PC-9 (cell line): Measurements from ENCODE around the gene TIGD2.

Experiments
- EZH2 ChIP-seq: fragments of 200-600 bp; sonication (generic); IDR thresholded peaks from 2 replicates; pipeline ENCODE4 v1.8.0; 2017; ENCODE audit warnings: antibody characterized with exemption, low read depth
- TF ChIP-seq, protein P1 (sequence below): fragments of 200-600 bp; sonication (generic); conservative IDR thresholded peaks from 2 replicates; pipeline ENCODE4 v1.6.1; 2017; ENCODE audit warnings: mixed run types, antibody characterized with exemption, mild to moderate bottlenecking, moderate library complexity

DNA sequence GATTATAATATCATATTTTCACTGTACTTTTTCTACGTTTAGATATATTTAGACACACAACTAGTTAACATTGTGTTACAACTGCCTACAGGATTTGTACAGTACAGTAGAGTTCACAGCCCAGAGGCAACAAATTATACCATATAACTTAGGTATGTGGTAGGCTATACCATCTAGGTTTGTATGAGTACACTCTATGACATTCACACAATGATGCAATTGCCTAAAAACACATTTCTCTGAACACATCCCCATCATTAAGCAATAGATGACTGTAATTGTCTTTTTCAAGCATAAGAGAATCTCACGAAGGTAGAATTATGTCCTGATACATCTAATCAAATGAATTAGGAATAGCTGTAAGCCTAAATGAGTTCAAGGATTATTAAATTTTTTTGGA is 12.3 kb upstream of the TIGD2 start:
- no peak for TF ChIP-seq EZH2
- TF ChIP-seq, protein P1, sequence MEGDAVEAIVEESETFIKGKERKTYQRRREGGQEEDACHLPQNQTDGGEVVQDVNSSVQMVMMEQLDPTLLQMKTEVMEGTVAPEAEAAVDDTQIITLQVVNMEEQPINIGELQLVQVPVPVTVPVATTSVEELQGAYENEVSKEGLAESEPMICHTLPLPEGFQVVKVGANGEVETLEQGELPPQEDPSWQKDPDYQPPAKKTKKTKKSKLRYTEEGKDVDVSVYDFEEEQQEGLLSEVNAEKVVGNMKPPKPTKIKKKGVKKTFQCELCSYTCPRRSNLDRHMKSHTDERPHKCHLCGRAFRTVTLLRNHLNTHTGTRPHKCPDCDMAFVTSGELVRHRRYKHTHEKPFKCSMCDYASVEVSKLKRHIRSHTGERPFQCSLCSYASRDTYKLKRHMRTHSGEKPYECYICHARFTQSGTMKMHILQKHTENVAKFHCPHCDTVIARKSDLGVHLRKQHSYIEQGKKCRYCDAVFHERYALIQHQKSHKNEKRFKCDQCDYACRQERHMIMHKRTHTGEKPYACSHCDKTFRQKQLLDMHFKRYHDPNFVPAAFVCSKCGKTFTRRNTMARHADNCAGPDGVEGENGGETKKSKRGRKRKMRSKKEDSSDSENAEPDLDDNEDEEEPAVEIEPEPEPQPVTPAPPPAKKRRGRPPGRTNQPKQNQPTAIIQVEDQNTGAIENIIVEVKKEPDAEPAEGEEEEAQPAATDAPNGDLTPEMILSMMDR: no peak
